Measurements from ENCODE around the gene SDK2. TPM values are rescaled to one million over a fixed set of nuclear protein-coding genes. Genes with fewer than 3 reads are reported as not detected.

Gene SDK2
- total RNA-seq, 1 experiment from 2014 or later: 0.67 TPM

- Histone ChIP-seq H3K27me3 (replicated peaks; ENCODE audit: insufficient read depth, low read depth, low read length, poor library complexity) (peaks cover 12% of the 10 kb centered on the region), H3K27ac (ENCODE audit: low read depth, low read length, poor library complexity, severe bottlenecking) (no peak overlapping the region), H3K4me3 (ENCODE audit: low read depth, low read length, poor library complexity, severe bottlenecking) (no peak overlapping the region), H3K36me3 (ENCODE audit: insufficient read depth, low read length, poor library complexity, severe bottlenecking) (no peaks in the 10 kb centered on the region), H3K4me1 (ENCODE audit: insufficient read depth, low read length, poor library complexity, severe bottlenecking) (no peaks in the 10 kb centered on the region), H3K9me3 (ENCODE audit: low read depth, low read length, poor library complexity, severe bottlenecking) (no peaks in the 10 kb centered on the region)
- ChIA-PET POLR2A (ENCODE audit: low non-redundant PET) (interaction anchor here (0.5 kb wide), 1 partner anchor 17 kb away, joined by 7 read pairs; no protein-coding TSS in a partner anchor), CTCF (no interaction called here)
- intact Hi-C loops (cut with micrococcal nuclease; ENCODE audit: unreplicated experiment): loop anchor here (10.0 kb wide), 1 partner anchor 147 kb away; no protein-coding TSS in a partner anchor
- TF ChIP-seq EZH2 (IDR thresholded peaks at IDR 0.05; ENCODE audit: borderline replicate concordance, low read depth, low read length, poor library complexity, severe bottlenecking) (no peak), CTCF (conservative IDR thresholded peaks at IDR 0.05; ENCODE audit: low read depth, low read length) (no peak)
- BruUV-seq (replicated peaks): no TSS peak
- DNase-seq (ENCODE audit: low spot score): no peak
Measured at GRCh38 chr17:73571511-73572130, 72.6 kb downstream of the SDK2 start.

GRCh38 chr17:73569762-73570319 is 74.4 kb downstream of the SDK2 start:
- CTCF ChIA-PET: no interaction called here
- H3K27me3 ChIP-seq (replicated peaks; ENCODE audit: insufficient read depth, low read depth, low read length, poor library complexity): peaks cover 3% of the 10 kb centered on the region
- DNase-seq (ENCODE audit: low spot score): no peak
- H3K27ac ChIP-seq (ENCODE audit: low read depth, low read length, poor library complexity, severe bottlenecking): no peak overlapping the region
- intact Hi-C loops (cut with micrococcal nuclease; ENCODE audit: unreplicated experiment): loop anchor here (10.0 kb wide), 1 partner anchor 145 kb away; no protein-coding TSS in a partner anchor
- no peaks in the 10 kb centered on the region for H3K4me1 ChIP-seq (ENCODE audit: insufficient read depth, low read length, poor library complexity, severe bottlenecking)
- H3K36me3 ChIP-seq (ENCODE audit: insufficient read depth, low read length, poor library complexity, severe bottlenecking): no peaks in the 10 kb centered on the region
- POLR2A ChIA-PET (ENCODE audit: low non-redundant PET): no interaction called here
- no peak for TF ChIP-seq CTCF (conservative IDR thresholded peaks at IDR 0.05; ENCODE audit: low read depth, low read length)
- TF ChIP-seq EZH2 (IDR thresholded peaks at IDR 0.05; ENCODE audit: borderline replicate concordance, low read depth, low read length, poor library complexity, severe bottlenecking): no peak
- H3K9me3 ChIP-seq (ENCODE audit: low read depth, low read length, poor library complexity, severe bottlenecking): no peaks in the 10 kb centered on the region
- no TSS peak for BruUV-seq (replicated peaks)
- H3K4me3 ChIP-seq (ENCODE audit: low read depth, low read length, poor library complexity, severe bottlenecking): no peak overlapping the region

- Histone ChIP-seq H3K9me3 (ENCODE audit: low read depth, low read length, poor library complexity, severe bottlenecking) (no peaks in the 10 kb centered on the region), H3K27me3 (replicated peaks; ENCODE audit: insufficient read depth, low read depth, low read length, poor library complexity) (no peaks in the 10 kb centered on the region), H3K36me3 (ENCODE audit: insufficient read depth, low read length, poor library complexity, severe bottlenecking) (no peaks in the 10 kb centered on the region), H3K4me1 (ENCODE audit: insufficient read depth, low read length, poor library complexity, severe bottlenecking) (no peaks in the 10 kb centered on the region), H3K27ac (ENCODE audit: low read depth, low read length, poor library complexity, severe bottlenecking) (no peak overlapping the region), H3K4me3 (ENCODE audit: low read depth, low read length, poor library complexity, severe bottlenecking) (no peak overlapping the region)
- intact Hi-C loops (cut with micrococcal nuclease; ENCODE audit: unreplicated experiment): no loop called here
- POLR2A ChIA-PET (ENCODE audit: low non-redundant PET): no interaction called here
- BruUV-seq (replicated peaks): no TSS peak
- CTCF ChIA-PET: no interaction called here
- DNase-seq (ENCODE audit: low spot score): no peak
- TF ChIP-seq EZH2 (IDR thresholded peaks at IDR 0.05; ENCODE audit: borderline replicate concordance, low read depth, low read length, poor library complexity, severe bottlenecking): no peak
- TF ChIP-seq CTCF (conservative IDR thresholded peaks at IDR 0.05; ENCODE audit: low read depth, low read length): no peak
Measured at GRCh38 chr17:73568934-73569333, 75.3 kb downstream of the SDK2 start.
